ENCODE measurements around the gene HELLS.
A peak's percentile ranks its signal among the peaks of the same experiment; 100 is the strongest.
"Not testable (repeated sequence)": the region's sequence is repeated elsewhere in the genome, so short reads cannot be mapped to it uniquely, and the experiment has no call there.

Gene HELLS

GRCh38 chr10:94533027-94533426 is 12.6 kb upstream of the HELLS start:
- no peak for TF ChIP-seq CTCF (IDR thresholded peaks at IDR 0.05; ENCODE audit: extremely low read depth, missing control alignments)
- no peak for DNase-seq (ENCODE audit: low spot score)

- not testable (repeated sequence) for DNase-seq (ENCODE audit: low spot score)
Measured at GRCh38 chr10:94542282-94542681, 3.3 kb upstream of the HELLS start.

- TF ChIP-seq CTCF (IDR thresholded peaks at IDR 0.05; ENCODE audit: extremely low read depth, missing control alignments), result no peak
- peak; percentile 21 for DNase-seq (ENCODE audit: low spot score)
Measured at GRCh38 chr10:94546049-94546900, 687 bp downstream of the HELLS start.

- peak; percentile 9 for DNase-seq (ENCODE audit: low spot score)
- no peak for TF ChIP-seq CTCF (IDR thresholded peaks at IDR 0.05; ENCODE audit: extremely low read depth, missing control alignments)
Measured at GRCh38 chr10:94546901-94547185, 1.3 kb downstream of the HELLS start.

GRCh38 chr10:94549221-94549620 is 3.6 kb downstream of the HELLS start:
- TF ChIP-seq CTCF (IDR thresholded peaks at IDR 0.05; ENCODE audit: extremely low read depth, missing control alignments), result no peak
- no peak for DNase-seq (ENCODE audit: low spot score)

- not testable (repeated sequence) for DNase-seq (ENCODE audit: low spot score)
Measured at GRCh38 chr10:94567714-94568307, 22.2 kb downstream of the HELLS start.

GRCh38 chr10:94571081-94571480 is 25.5 kb downstream of the HELLS start:
- no peak for DNase-seq (ENCODE audit: low spot score)
- no peak for TF ChIP-seq CTCF (IDR thresholded peaks at IDR 0.05; ENCODE audit: extremely low read depth, missing control alignments)

GRCh38 chr10:94571528-94571927 is 25.9 kb downstream of the HELLS start:
- no peak for TF ChIP-seq CTCF (IDR thresholded peaks at IDR 0.05; ENCODE audit: extremely low read depth, missing control alignments)
- no peak for DNase-seq (ENCODE audit: low spot score)
